Neural cell (in vitro differentiated cells): ENCODE measurements around the gene MAP2K1. TPM values are rescaled to one million over a fixed set of nuclear protein-coding genes. Genes with fewer than 3 reads are reported as not detected.

Source experiments
- H2AFZ ChIP-seq: fragments of 200-600, 300-800 bp; sonication (generic), shearing (Covaris generic); 2 replicates; pipeline ENCODE4 v1.6.0; 2014; ENCODE audit warnings: low read depth, mild to moderate bottlenecking, antibody characterized with exemption, low read length, moderate library complexity
- H3F3A ChIP-seq: fragments of 200-600 bp; shearing (Covaris generic); 2 replicates; pipeline ENCODE4 v1.6.1; 2016; ENCODE audit warnings: mild to moderate bottlenecking, moderate library complexity, mixed read lengths, antibody characterized with exemption, low read length; ENCODE audit not compliant: insufficient read depth, poor library complexity, severe bottlenecking
- H3K27ac ChIP-seq: fragments of 200-600, 300-800 bp; sonication (generic), shearing (Covaris generic); 2 replicates; pipeline ENCODE4 v1.5.1; 2014; ENCODE audit warnings: mild to moderate bottlenecking, low read length, moderate library complexity
- H3K27me3 ChIP-seq: fragments of 300-800, 200-600 bp; sonication (generic), shearing (Covaris generic); 2 replicates; pipeline ENCODE4 v1.6.0; 2014; ENCODE audit warnings: mild to moderate bottlenecking, low read depth, low read length, moderate library complexity; ENCODE audit not compliant: insufficient read depth
- H3K36me3 ChIP-seq: fragments of 300-800, 200-600 bp; sonication (generic), shearing (Covaris generic); 2 replicates; pipeline ENCODE4 v1.5.1; 2014; ENCODE audit warnings: mild to moderate bottlenecking, antibody characterized with exemption, low read length, moderate library complexity; ENCODE audit not compliant: insufficient read depth
- H3K4me2 ChIP-seq: fragments of 300-800, 200-600 bp; sonication (generic), shearing (Covaris generic); 2 replicates; pipeline ENCODE4 v1.6.0; 2014; ENCODE audit warnings: mild to moderate bottlenecking, low read length
- H3K4me3 ChIP-seq: fragments of 300-800, 200-600 bp; sonication (generic), shearing (Covaris generic); 2 replicates; pipeline ENCODE4 v1.5.1; 2014; ENCODE audit warnings: mild to moderate bottlenecking, low read length, moderate library complexity
- H3K79me2 ChIP-seq: fragments of 200-600 bp; shearing (Covaris generic); replicated peaks from 2 replicates; pipeline ENCODE4 v1.6.0; 2014; ENCODE audit warnings: mild to moderate bottlenecking, low read length, moderate library complexity; ENCODE audit not compliant: insufficient read depth
- H3K9ac ChIP-seq: fragments of 300-800, 200-600 bp; sonication (generic), shearing (Covaris generic); 2 replicates; pipeline ENCODE4 v1.6.1; 2016; ENCODE audit warnings: mild to moderate bottlenecking, low read length, mixed read lengths
- H3K9me2 ChIP-seq: fragments of 200-600 bp; shearing (Covaris generic); 2 replicates; pipeline ENCODE4 v1.6.1; 2016; ENCODE audit warnings: mild to moderate bottlenecking, low read length, mixed read lengths; ENCODE audit not compliant: insufficient read depth
- H3K9me3 ChIP-seq: fragments of 200-600, 300-800 bp; sonication (generic), shearing (Covaris generic); 2 replicates; pipeline ENCODE4 v1.6.1; 2016; ENCODE audit warnings: mild to moderate bottlenecking, mixed run types, low read length, moderate library complexity, mixed read lengths
- H4K20me1 ChIP-seq: fragments of 200-600 bp; shearing (Covaris generic); 2 replicates; pipeline ENCODE4 v1.6.1; 2016; ENCODE audit warnings: mild to moderate bottlenecking, mixed run types; ENCODE audit not compliant: insufficient read depth
- CTCF ChIP-seq: fragments of 450-650 bp; IDR thresholded peaks from 2 replicates; pipeline ENCODE4 v1.5.1; 2014; ENCODE audit warnings: antibody characterized with exemption, mild to moderate bottlenecking, moderate library complexity; ENCODE audit not compliant: poor library complexity, severe bottlenecking
- EP300 ChIP-seq: fragments of 450-650 bp; conservative IDR thresholded peaks from 2 replicates; pipeline ENCODE4 v1.6.1; 2014; ENCODE audit warnings: antibody characterized with exemption, mild to moderate bottlenecking, moderate library complexity; ENCODE audit not compliant: poor library complexity, severe bottlenecking
- EZH2 ChIP-seq: fragments of 200-600, 300-800 bp; shearing (Covaris generic), sonication (generic); IDR thresholded peaks from 2 replicates; pipeline ENCODE4 v1.6.1; 2014; ENCODE audit warnings: antibody characterized with exemption, low read length, borderline replicate concordance, mild to moderate bottlenecking; ENCODE audit not compliant: insufficient read depth, poor library complexity, severe bottlenecking
- MXI1 ChIP-seq: fragments of 450-650 bp; conservative IDR thresholded peaks from 2 replicates; pipeline ENCODE4 v1.6.1; 2014; ENCODE audit warnings: antibody characterized with exemption, mild to moderate bottlenecking; ENCODE audit not compliant: poor library complexity, severe bottlenecking
- POLR2AphosphoS5 ChIP-seq: IDR thresholded peaks from 2 replicates; pipeline ENCODE4 v1.6.1; 2012
- RAD21 ChIP-seq: fragments of 450-650 bp; conservative IDR thresholded peaks from 2 replicates; pipeline ENCODE4 v1.6.1; 2014; ENCODE audit warnings: antibody characterized with exemption, mild to moderate bottlenecking, moderate library complexity
- REST ChIP-seq: IDR thresholded peaks from 2 replicates; pipeline ENCODE4 v1.6.1; 2012; ENCODE audit warnings: borderline replicate concordance
- SMC3 ChIP-seq: fragments of 450-650 bp; conservative IDR thresholded peaks from 2 replicates; pipeline ENCODE4 v1.6.1; 2014; ENCODE audit warnings: antibody characterized with exemption, mild to moderate bottlenecking, moderate library complexity; ENCODE audit not compliant: poor library complexity
- TAF1 ChIP-seq: IDR thresholded peaks from 2 replicates; pipeline ENCODE4 v1.6.1; 2012; ENCODE audit warnings: low read depth
- polyA plus RNA-seq: library from polyadenylated mRNA; depleted of rRNA; stranded (reverse); fragments of >200 nt; gene quantifications from 2 replicates; pipeline ENCODE4 v1.2.3, GENCODE V29; 2014

MAP2K1 gene
- polyA plus RNA-seq, 1 donor from 2014 or later, result 24.7 TPM

GRCh38 chr15:66364944-66365528 lies 21.7 kb upstream of the MAP2K1 start:
- no peaks in the 10 kb centered on the region for H3K27me3 ChIP-seq
- H3F3A ChIP-seq, result no peaks in the 10 kb centered on the region
- H3K79me2 ChIP-seq, result no peaks in the 10 kb centered on the region
- H3K4me2 ChIP-seq, result no peak overlapping the region
- no peak overlapping the region for H2AFZ ChIP-seq
- H3K4me3 ChIP-seq, result no peak overlapping the region
- H3K27ac ChIP-seq, result no peak overlapping the region
- TF ChIP-seq TAF1, result no peak
- no peak for TF ChIP-seq POLR2AphosphoS5
- TF ChIP-seq SMC3, result no peak
- TF ChIP-seq EP300, result no peak
- TF ChIP-seq REST, result no peak
- no peak for TF ChIP-seq EZH2
- TF ChIP-seq MXI1, result no peak
- no peak for TF ChIP-seq RAD21
- no peak for TF ChIP-seq CTCF
- H3K9me2 ChIP-seq, result no peaks in the 10 kb centered on the region
- H3K9me3 ChIP-seq, result no peaks in the 10 kb centered on the region
- H3K36me3 ChIP-seq, result no peaks in the 10 kb centered on the region
- no peak overlapping the region for H3K9ac ChIP-seq
- H4K20me1 ChIP-seq, result no peaks in the 10 kb centered on the region

- H3K36me3 ChIP-seq, result no peaks in the 10 kb centered on the region
- H3K4me2 ChIP-seq, result no peak overlapping the region
- no peaks in the 10 kb centered on the region for H3K79me2 ChIP-seq
- H3K9me2 ChIP-seq, result no peaks in the 10 kb centered on the region
- no peak overlapping the region for H3K9ac ChIP-seq
- no peaks in the 10 kb centered on the region for H4K20me1 ChIP-seq
- no peak overlapping the region for H3K27ac ChIP-seq
- H3K9me3 ChIP-seq, result no peaks in the 10 kb centered on the region
- no peaks in the 10 kb centered on the region for H3K27me3 ChIP-seq
- H3K4me3 ChIP-seq, result no peak overlapping the region
- H2AFZ ChIP-seq, result no peak overlapping the region
- TF ChIP-seq EP300 (no peak), REST (no peak), RAD21 (no peak), CTCF (no peak), EZH2 (no peak), SMC3 (no peak), TAF1 (no peak), MXI1 (no peak), POLR2AphosphoS5 (no peak)
- H3F3A ChIP-seq, result no peaks in the 10 kb centered on the region
Observed at GRCh38 chr15:66369773-66370651, 16.7 kb upstream of the MAP2K1 start.
